Right lobe of liver (tissue), 4 donors: Measurements from ENCODE around the gene PURA.

Experiments
- CTCF ChIP-seq, 4 donors: fragments of 200-600 bp in 3 of 4; fragments of 450-650 bp in 1 of 4; IDR thresholded peaks; one replicate each; pipeline versions ENCODE4 v1.5.1 to v1.8.0; 2016 to 2022; ENCODE audit warnings: antibody characterized with exemption in 4 of 4, mild to moderate bottlenecking in 2 of 4
- POLR2A ChIP-seq: fragments of 450-650 bp; IDR thresholded peaks from one replicate; pipeline ENCODE4 v1.6.1; 2017; ENCODE audit warnings: antibody characterized with exemption, mild to moderate bottlenecking
- donor health status: DM: no; HTN: no; CAD: no.
- donor health status: DM: no; HTN: no; CAD: no.
- donor health status: DM: no; HTN: yes; CAD: no.

GRCh38 chr5:140104100-140104499, 9.8 kb upstream of the PURA start:
- no peak for TF ChIP-seq CTCF (IDR thresholded peaks at IDR 0.05)
- no peak for TF ChIP-seq POLR2A
